ENCODE results near the gene IL2RA. TPM values are rescaled to one million over a fixed set of nuclear protein-coding genes. Genes with fewer than 3 reads are reported as not detected.

The IL2RA gene
- total and polyA plus RNA-seq, 2 experiments from 2014 or later = not detected

DNA sequence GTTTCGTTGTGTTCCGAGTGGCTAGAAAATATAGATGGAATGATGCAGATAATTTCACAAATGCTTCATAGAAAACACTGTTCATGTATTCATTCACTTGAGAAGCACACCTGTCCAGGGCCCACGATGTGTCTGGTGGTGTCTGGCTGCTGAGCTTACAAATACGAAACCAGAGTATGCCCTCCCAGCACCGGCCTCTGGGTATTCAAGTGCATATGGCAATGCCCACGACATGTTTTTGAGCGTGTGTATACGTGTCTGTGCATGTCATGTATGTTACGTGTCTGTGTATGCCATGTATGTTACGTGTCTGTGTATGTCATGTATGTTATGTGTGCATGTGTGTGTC, 37.9 kb downstream of the IL2RA start (continued):
- TF ChIP-seq, protein P1, sequence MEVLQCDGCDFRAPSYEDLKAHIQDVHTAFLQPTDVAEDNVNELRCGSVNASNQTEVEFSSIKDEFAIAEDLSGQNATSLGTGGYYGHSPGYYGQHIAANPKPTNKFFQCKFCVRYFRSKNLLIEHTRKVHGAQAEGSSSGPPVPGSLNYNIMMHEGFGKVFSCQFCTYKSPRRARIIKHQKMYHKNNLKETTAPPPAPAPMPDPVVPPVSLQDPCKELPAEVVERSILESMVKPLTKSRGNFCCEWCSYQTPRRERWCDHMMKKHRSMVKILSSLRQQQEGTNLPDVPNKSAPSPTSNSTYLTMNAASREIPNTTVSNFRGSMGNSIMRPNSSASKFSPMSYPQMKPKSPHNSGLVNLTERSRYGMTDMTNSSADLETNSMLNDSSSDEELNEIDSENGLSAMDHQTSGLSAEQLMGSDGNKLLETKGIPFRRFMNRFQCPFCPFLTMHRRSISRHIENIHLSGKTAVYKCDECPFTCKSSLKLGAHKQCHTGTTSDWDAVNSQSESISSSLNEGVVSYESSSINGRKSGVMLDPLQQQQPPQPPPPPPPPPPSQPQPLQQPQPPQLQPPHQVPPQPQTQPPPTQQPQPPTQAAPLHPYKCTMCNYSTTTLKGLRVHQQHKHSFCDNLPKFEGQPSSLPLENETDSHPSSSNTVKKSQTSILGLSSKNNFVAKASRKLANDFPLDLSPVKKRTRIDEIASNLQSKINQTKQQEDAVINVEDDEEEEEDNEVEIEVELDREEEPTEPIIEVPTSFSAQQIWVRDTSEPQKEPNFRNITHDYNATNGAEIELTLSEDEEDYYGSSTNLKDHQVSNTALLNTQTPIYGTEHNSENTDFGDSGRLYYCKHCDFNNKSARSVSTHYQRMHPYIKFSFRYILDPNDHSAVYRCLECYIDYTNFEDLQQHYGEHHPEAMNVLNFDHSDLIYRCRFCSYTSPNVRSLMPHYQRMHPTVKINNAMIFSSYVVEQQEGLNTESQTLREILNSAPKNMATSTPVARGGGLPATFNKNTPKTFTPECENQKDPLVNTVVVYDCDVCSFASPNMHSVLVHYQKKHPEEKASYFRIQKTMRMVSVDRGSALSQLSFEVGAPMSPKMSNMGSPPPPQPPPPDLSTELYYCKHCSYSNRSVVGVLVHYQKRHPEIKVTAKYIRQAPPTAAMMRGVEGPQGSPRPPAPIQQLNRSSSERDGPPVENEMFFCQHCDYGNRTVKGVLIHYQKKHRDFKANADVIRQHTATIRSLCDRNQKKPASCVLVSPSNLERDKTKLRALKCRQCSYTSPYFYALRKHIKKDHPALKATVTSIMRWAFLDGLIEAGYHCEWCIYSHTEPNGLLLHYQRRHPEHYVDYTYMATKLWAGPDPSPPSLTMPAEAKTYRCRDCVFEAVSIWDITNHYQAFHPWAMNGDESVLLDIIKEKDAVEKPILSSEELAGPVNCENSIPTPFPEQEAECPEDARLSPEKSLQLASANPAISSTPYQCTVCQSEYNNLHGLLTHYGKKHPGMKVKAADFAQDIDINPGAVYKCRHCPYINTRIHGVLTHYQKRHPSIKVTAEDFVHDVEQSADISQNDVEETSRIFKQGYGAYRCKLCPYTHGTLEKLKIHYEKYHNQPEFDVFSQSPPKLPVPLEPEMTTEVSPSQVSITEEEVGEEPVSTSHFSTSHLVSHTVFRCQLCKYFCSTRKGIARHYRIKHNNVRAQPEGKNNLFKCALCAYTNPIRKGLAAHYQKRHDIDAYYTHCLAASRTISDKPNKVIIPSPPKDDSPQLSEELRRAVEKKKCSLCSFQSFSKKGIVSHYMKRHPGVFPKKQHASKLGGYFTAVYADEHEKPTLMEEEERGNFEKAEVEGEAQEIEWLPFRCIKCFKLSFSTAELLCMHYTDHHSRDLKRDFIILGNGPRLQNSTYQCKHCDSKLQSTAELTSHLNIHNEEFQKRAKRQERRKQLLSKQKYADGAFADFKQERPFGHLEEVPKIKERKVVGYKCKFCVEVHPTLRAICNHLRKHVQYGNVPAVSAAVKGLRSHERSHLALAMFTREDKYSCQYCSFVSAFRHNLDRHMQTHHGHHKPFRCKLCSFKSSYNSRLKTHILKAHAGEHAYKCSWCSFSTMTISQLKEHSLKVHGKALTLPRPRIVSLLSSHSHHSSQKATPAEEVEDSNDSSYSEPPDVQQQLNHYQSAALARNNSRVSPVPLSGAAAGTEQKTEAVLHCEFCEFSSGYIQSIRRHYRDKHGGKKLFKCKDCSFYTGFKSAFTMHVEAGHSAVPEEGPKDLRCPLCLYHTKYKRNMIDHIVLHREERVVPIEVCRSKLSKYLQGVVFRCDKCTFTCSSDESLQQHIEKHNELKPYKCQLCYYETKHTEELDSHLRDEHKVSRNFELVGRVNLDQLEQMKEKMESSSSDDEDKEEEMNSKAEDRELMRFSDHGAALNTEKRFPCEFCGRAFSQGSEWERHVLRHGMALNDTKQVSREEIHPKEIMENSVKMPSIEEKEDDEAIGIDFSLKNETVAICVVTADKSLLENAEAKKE (CRISPR knock-in tag; IDR thresholded peaks at IDR 0.05) = no peak
- TF ChIP-seq, protein P2, sequence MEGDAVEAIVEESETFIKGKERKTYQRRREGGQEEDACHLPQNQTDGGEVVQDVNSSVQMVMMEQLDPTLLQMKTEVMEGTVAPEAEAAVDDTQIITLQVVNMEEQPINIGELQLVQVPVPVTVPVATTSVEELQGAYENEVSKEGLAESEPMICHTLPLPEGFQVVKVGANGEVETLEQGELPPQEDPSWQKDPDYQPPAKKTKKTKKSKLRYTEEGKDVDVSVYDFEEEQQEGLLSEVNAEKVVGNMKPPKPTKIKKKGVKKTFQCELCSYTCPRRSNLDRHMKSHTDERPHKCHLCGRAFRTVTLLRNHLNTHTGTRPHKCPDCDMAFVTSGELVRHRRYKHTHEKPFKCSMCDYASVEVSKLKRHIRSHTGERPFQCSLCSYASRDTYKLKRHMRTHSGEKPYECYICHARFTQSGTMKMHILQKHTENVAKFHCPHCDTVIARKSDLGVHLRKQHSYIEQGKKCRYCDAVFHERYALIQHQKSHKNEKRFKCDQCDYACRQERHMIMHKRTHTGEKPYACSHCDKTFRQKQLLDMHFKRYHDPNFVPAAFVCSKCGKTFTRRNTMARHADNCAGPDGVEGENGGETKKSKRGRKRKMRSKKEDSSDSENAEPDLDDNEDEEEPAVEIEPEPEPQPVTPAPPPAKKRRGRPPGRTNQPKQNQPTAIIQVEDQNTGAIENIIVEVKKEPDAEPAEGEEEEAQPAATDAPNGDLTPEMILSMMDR (conservative IDR thresholded peaks at IDR 0.05; ENCODE audit: low read depth in 2 of 2) = no peak

DNA sequence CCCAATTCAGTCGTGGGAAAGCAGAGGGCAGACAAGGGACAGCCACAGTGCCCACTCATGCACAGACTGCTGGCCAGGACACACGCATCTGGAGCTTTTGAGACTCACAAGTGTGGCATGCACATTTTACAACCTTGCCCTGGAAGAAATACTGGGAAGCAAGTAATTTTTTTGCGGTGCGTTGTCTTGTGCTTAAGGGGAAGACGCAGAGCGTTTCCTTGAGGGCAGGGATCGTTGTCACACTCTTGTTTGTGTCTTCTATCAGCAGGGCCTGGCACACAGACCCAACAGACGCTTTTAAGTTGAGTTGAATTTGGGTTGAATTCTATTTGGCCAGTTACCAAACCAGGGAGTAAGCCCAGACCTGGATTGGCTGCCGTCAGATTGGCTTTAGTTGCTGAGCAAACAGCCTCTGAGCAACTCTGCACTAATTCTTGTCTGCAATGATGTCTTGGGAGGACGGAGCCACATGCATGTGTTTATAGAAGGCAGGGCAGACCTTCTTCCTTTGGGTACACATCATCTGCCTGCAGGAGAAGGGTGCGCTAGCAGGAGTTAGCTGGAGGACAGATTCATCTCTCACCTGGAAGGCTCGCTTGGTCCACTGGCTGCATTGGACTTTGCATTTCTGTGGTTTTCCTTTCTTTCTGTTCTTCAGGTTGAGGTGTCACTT, 38.4 kb downstream of the IL2RA start:
- DNase-seq (ENCODE audit: low spot score) (no peak), ATAC-seq (no peak)
- Mint-ChIP-seq H3K9me3 (no peaks in the 10 kb centered on the region), H3K4me1 (no peaks in the 10 kb centered on the region), H3K36me3 (ENCODE audit: low read depth) (no peaks in the 10 kb centered on the region), H3K27ac (no peak overlapping the region), H3K4me3 (no peak overlapping the region), H3K27me3 (ENCODE audit: insufficient read depth, low read depth, poor library complexity) (peaks cover 6% of the 10 kb centered on the region)
- TF ChIP-seq ZNF114 (CRISPR knock-in tag; IDR thresholded peaks at IDR 0.05) = no peak
- Histone ChIP-seq H2AFZ (peak overlapping the region; percentile 59; the same call in 1 of the 2 replicates), H3K36me3 (ENCODE audit: insufficient read depth) (no peaks in the 10 kb centered on the region), H3K4me2 (no peak overlapping the region), H3K4me1 (ENCODE audit: insufficient read depth) (no peaks in the 10 kb centered on the region), H3K79me2 (replicated peaks; ENCODE audit: insufficient read depth) (no peaks in the 10 kb centered on the region), H3K27ac (ENCODE audit: low read depth) (no peak overlapping the region), H3K4me3 (no peak overlapping the region), H3K9me2 (ENCODE audit: insufficient read depth) (no peaks in the 10 kb centered on the region), H4K20me1 (replicated peaks; ENCODE audit: insufficient read depth) (no peaks in the 10 kb centered on the region), H3K27me3 (ENCODE audit: insufficient read depth) (no peaks in the 10 kb centered on the region), H3F3A (replicated peaks; ENCODE audit: low read depth) (no peaks in the 10 kb centered on the region)

All from GM23338 (cell line).